ENCODE measurements around the gene SMG9. TPM values are rescaled to one million over a fixed set of nuclear protein-coding genes. Genes with fewer than 3 reads are reported as not detected.

Gene SMG9
- polyA plus RNA-seq, 1 of the 3 experiments (the other 2 are of a cell fraction): 24.3 TPM

GRCh38 chr19:43688059-43688701, 66.6 kb downstream of the SMG9 start:
- peaks cover 0 to 13% of the 10 kb centered on the region in 2 experiments; a peak in 1 of 4 replicates for H3K4me1 ChIP-seq (ENCODE audit: control insufficient read depth in 1 of 2, insufficient read depth in 2 of 2, low read depth in 1 of 2, low read length in 1 of 2)
- no peak overlapping the region for H2AFZ ChIP-seq (ENCODE audit: low read depth)
- POLR2A ChIA-PET: no interaction called here
- DNase-seq: no peak
- no peak overlapping the region for H3K4me3 ChIP-seq (ENCODE audit: low read depth in 2 of 2, low read length in 1 of 2)
- no peak overlapping the region for H3K9ac ChIP-seq
- no peaks in the 10 kb centered on the region for H3F3A ChIP-seq (replicated peaks; ENCODE audit: insufficient read depth)
- no peaks in the 10 kb centered on the region for H3K79me2 ChIP-seq (ENCODE audit: insufficient read depth)
- H3K27me3 ChIP-seq (ENCODE audit: insufficient read depth): no peaks in the 10 kb centered on the region
- 87% methylated on average over 10 of the region's 10 CpGs for WGBS (ENCODE audit: low lambda C conversion rate)
- no peaks in the 10 kb centered on the region for H3K36me3 ChIP-seq (replicated peaks in 1 of 2; ENCODE audit: control insufficient read depth in 1 of 2, insufficient read depth in 2 of 2, low read length in 1 of 2)
- no peaks in the 10 kb centered on the region for H3K9me2 ChIP-seq
- CTCF ChIA-PET: no interaction called here
- peak overlapping the region; percentile 57; the same call in 1 of the 2 replicates for H3K4me2 ChIP-seq
- no peak overlapping the region; a peak in 1 of 4 replicates for H3K27ac ChIP-seq (ENCODE audit: low read depth in 2 of 2, low read length in 1 of 2)
- no peaks in the 10 kb centered on the region for H3K9me3 ChIP-seq
- no peaks in the 10 kb centered on the region for H4K20me1 ChIP-seq (ENCODE audit: insufficient read depth)
- TF ChIP-seq GABPA (IDR thresholded peaks at IDR 0.05; ENCODE audit: low read depth) (no peak), CTCF (IDR thresholded peaks at IDR 0.05) (no peak), CHD2 (IDR thresholded peaks at IDR 0.05; ENCODE audit: low read length, partially characterized antibody) (no peak), EP300 (IDR thresholded peaks at IDR 0.05; ENCODE audit: borderline replicate concordance in 1 of 2, low read depth in 1 of 2, low read length in 1 of 2) (no peak), MEF2A (IDR thresholded peaks at IDR 0.05; ENCODE audit: borderline replicate concordance, low read depth) (no peak), USF1 (IDR thresholded peaks at IDR 0.05; ENCODE audit: borderline replicate concordance, low read depth) (no peak), FOXM1 (IDR thresholded peaks at IDR 0.05; ENCODE audit: low read depth) (no peak), EZH2phosphoT487 (IDR thresholded peaks at IDR 0.05; ENCODE audit: borderline replicate concordance, low read depth) (no peak)

- Histone ChIP-seq H3K36me3 (replicated peaks in 1 of 2; ENCODE audit: control insufficient read depth in 1 of 2, insufficient read depth in 2 of 2, low read length in 1 of 2) (no peaks in the 10 kb centered on the region), H3K9me2 (no peaks in the 10 kb centered on the region), H3K4me2 (peak overlapping the region; percentile 57), H2AFZ (ENCODE audit: low read depth) (no peak overlapping the region), H3K9me3 (no peaks in the 10 kb centered on the region), H3K4me3 (ENCODE audit: low read depth in 2 of 2, low read length in 1 of 2) (no peak overlapping the region), H3K4me1 (ENCODE audit: control insufficient read depth in 1 of 2, insufficient read depth in 2 of 2, low read depth in 1 of 2, low read length in 1 of 2) (peaks cover 0 to 13% of the 10 kb centered on the region in 2 experiments; a peak in 1 of 4 replicates), H3K27ac (ENCODE audit: low read depth in 2 of 2, low read length in 1 of 2) (peak overlapping the region in 1 of 2 experiments; percentile 55; a peak in 1 of 4 replicates), H3K79me2 (ENCODE audit: insufficient read depth) (no peaks in the 10 kb centered on the region), H4K20me1 (ENCODE audit: insufficient read depth) (no peaks in the 10 kb centered on the region), H3K9ac (no peak overlapping the region), H3F3A (replicated peaks; ENCODE audit: insufficient read depth) (no peaks in the 10 kb centered on the region), H3K27me3 (ENCODE audit: insufficient read depth) (no peaks in the 10 kb centered on the region)
- no peak for DNase-seq
- ChIA-PET CTCF (interaction anchor here (1.2 kb wide), 1 partner anchor 58 kb away, joined by 4 read pairs; no protein-coding TSS in a partner anchor), POLR2A (no interaction called here)
- WGBS (ENCODE audit: low lambda C conversion rate): 67% methylated on average over 1 of the region's 1 CpG
- no peak for TF ChIP-seq IRF3 (IDR thresholded peaks at IDR 0.05; ENCODE audit: low read depth, low read length)
- TF ChIP-seq YY1 (IDR thresholded peaks at IDR 0.05; ENCODE audit: low read depth): no peak
- no peak for TF ChIP-seq EZH2phosphoT487 (IDR thresholded peaks at IDR 0.05; ENCODE audit: borderline replicate concordance, low read depth)
- TF ChIP-seq JUND (IDR thresholded peaks at IDR 0.05): no peak
- no peak for TF ChIP-seq REST (IDR thresholded peaks at IDR 0.05; ENCODE audit: low read depth, low read length)
- TF ChIP-seq SIN3A (IDR thresholded peaks at IDR 0.05; ENCODE audit: borderline replicate concordance, low read depth, low read length): no peak
- no peak for TF ChIP-seq POLR2AphosphoS5 (IDR thresholded peaks at IDR 0.05; ENCODE audit: low read depth, low read length)
- TF ChIP-seq CHD2 (IDR thresholded peaks at IDR 0.05; ENCODE audit: low read length, partially characterized antibody): no peak
- TF ChIP-seq ELF1 (IDR thresholded peaks at IDR 0.05): no peak
- no peak for TF ChIP-seq FOXM1 (IDR thresholded peaks at IDR 0.05; ENCODE audit: low read depth)
- TF ChIP-seq GATA2 (CRISPR knock-in tag; IDR thresholded peaks at IDR 0.05): no peak
- no peak for TF ChIP-seq FOSL2 (IDR thresholded peaks at IDR 0.05; ENCODE audit: borderline replicate concordance, low read depth)
- TF ChIP-seq FOXJ3 (CRISPR knock-in tag; IDR thresholded peaks at IDR 0.05): no peak
- TF ChIP-seq RFX5 (IDR thresholded peaks at IDR 0.05; ENCODE audit: low read length): no peak
- no peak for TF ChIP-seq GABPA (IDR thresholded peaks at IDR 0.05; ENCODE audit: low read depth)
- TF ChIP-seq SMC3 (IDR thresholded peaks at IDR 0.05; ENCODE audit: low read depth, low read length): no peak
- TF ChIP-seq NRF1 (IDR thresholded peaks at IDR 0.05; ENCODE audit: low read depth, low read length): no peak
Observed at GRCh38 chr19:43687660-43687997, 67.1 kb downstream of the SMG9 start.

All from SK-N-SH (cell line).